CD4-positive, alpha-beta T cell treated with Interleukin-15 for 1 hour (primary cell): Measurements from ENCODE around the gene C1QTNF4.
"Not testable (repeated sequence)": the region's sequence is repeated elsewhere in the genome, so short reads cannot be mapped to it uniquely, and the experiment has no call there.

Source experiments
- DNase-seq: peaks from one replicate; pipeline ENCODE4 v3.0.0-alpha.2; 2020

C1QTNF4 gene

GRCh38 chr11:47565340-47566148 lies 28.7 kb downstream of the C1QTNF4 start, which contains the start of gene PTPMT1:
TSS of gene PTPMT1 (plus strand) at chr11:47565599. CDS start at chr11:47565623, 24 bp downstream.
- DNase-seq, result peak; percentile 65

- no peak for DNase-seq
Measured at GRCh38 chr11:47564933-47565339, 29.3 kb downstream of the C1QTNF4 start.

- DNase-seq, result not testable (repeated sequence)
Measured at GRCh38 chr11:47564366-47564765, 29.8 kb downstream of the C1QTNF4 start.

GRCh38 chr11:47562393-47562792 lies 31.8 kb downstream of the C1QTNF4 start:
- not testable (repeated sequence) for DNase-seq

GRCh38 chr11:47560426-47560825 lies 33.8 kb downstream of the C1QTNF4 start:
- no peak for DNase-seq

- DNase-seq, result no peak
Measured at GRCh38 chr11:47558695-47559094, 35.5 kb downstream of the C1QTNF4 start.

GRCh38 chr11:47557004-47557403 lies 37.2 kb downstream of the C1QTNF4 start:
- not testable (repeated sequence) for DNase-seq

GRCh38 chr11:47553406-47553743 lies 40.8 kb downstream of the C1QTNF4 start:
- no peak for DNase-seq

- peak; percentile 91 for DNase-seq
Measured at GRCh38 chr11:47552566-47553405, 41.4 kb downstream of the C1QTNF4 start, which contains the start of gene CELF1. TSS of gene CELF1 (minus strand) at chr11:47553132. CDS start at chr11:47499523, 53,609 bp downstream.

- DNase-seq, result no peak
Measured at GRCh38 chr11:47552056-47552565, 42.1 kb downstream of the C1QTNF4 start.

- DNase-seq, result no peak
Measured at GRCh38 chr11:47551086-47551485, 43.1 kb downstream of the C1QTNF4 start.

GRCh38 chr11:47550288-47551047 lies 43.7 kb downstream of the C1QTNF4 start:
- no peak for DNase-seq

- not testable (repeated sequence) for DNase-seq
Measured at GRCh38 chr11:47546274-47546673, 47.9 kb downstream of the C1QTNF4 start.

- no peak for DNase-seq
Measured at GRCh38 chr11:47545298-47545697, 48.9 kb downstream of the C1QTNF4 start.

GRCh38 chr11:47541070-47541469 lies 53.1 kb downstream of the C1QTNF4 start:
- no peak for DNase-seq

- no peak for DNase-seq
Measured at GRCh38 chr11:47539681-47540039, 54.6 kb downstream of the C1QTNF4 start.
